ENCODE results near the gene GGTA1.

- TF ChIP-seq POLR2AphosphoS5 (IDR thresholded peaks at IDR 0.05) (no peak), CTCF (IDR thresholded peaks at IDR 0.05; ENCODE audit: poor library complexity, severe bottlenecking) (no peak), RAD21 (conservative IDR thresholded peaks at IDR 0.05) (no peak), EZH2 (IDR thresholded peaks at IDR 0.05; ENCODE audit: borderline replicate concordance, insufficient read depth, low read length, poor library complexity, severe bottlenecking) (no peak), SMC3 (conservative IDR thresholded peaks at IDR 0.05; ENCODE audit: poor library complexity) (no peak), REST (IDR thresholded peaks at IDR 0.05; ENCODE audit: borderline replicate concordance) (no peak), TAF1 (IDR thresholded peaks at IDR 0.05; ENCODE audit: low read depth) (no peak), EP300 (conservative IDR thresholded peaks at IDR 0.05; ENCODE audit: poor library complexity, severe bottlenecking) (no peak), MXI1 (conservative IDR thresholded peaks at IDR 0.05; ENCODE audit: poor library complexity, severe bottlenecking) (no peak)
These were observed 47.6 kb downstream of the GGTA1 start for GRCh38 chr9:121452085-121452484.

Measured in neural cell (in vitro differentiated cells).